Activated naive CD8-positive, alpha-beta T cell treated with anti-CD3 and anti-CD28 coated beads, Interleukin-2, amount 50 U/mL, for 24 hours (primary cell): ENCODE results near the gene PAH.

Experiments used
- ATAC-seq: fragments of 150-1000 bp; cut with Tn5 transposase; one replicate; pipeline ENCODE4 v1.10.0; 2021
- DNase-seq: peaks from one replicate; pipeline ENCODE4 v3.0.0; 2021
- H3K27ac Mint-ChIP-seq: one replicate; pipeline ENCODE4 v1.8.0; 2021; ENCODE audit warnings: mild to moderate bottlenecking, mixed read lengths
- H3K27me3 Mint-ChIP-seq: one replicate; pipeline ENCODE4 v1.8.0; 2021; ENCODE audit warnings: mixed read lengths
- H3K36me3 Mint-ChIP-seq: one replicate; pipeline ENCODE4 v1.8.0; 2021; ENCODE audit warnings: low read depth, mixed read lengths
- H3K4me1 Mint-ChIP-seq: one replicate; pipeline ENCODE4 v1.8.0; 2021; ENCODE audit warnings: mixed read lengths
- H3K4me3 Mint-ChIP-seq: one replicate; pipeline ENCODE4 v1.8.0; 2021; ENCODE audit warnings: mild to moderate bottlenecking, moderate library complexity, mixed read lengths
- H3K9me3 Mint-ChIP-seq: one replicate; pipeline ENCODE4 v1.8.0; 2021; ENCODE audit warnings: mixed read lengths

The PAH gene

DNA sequence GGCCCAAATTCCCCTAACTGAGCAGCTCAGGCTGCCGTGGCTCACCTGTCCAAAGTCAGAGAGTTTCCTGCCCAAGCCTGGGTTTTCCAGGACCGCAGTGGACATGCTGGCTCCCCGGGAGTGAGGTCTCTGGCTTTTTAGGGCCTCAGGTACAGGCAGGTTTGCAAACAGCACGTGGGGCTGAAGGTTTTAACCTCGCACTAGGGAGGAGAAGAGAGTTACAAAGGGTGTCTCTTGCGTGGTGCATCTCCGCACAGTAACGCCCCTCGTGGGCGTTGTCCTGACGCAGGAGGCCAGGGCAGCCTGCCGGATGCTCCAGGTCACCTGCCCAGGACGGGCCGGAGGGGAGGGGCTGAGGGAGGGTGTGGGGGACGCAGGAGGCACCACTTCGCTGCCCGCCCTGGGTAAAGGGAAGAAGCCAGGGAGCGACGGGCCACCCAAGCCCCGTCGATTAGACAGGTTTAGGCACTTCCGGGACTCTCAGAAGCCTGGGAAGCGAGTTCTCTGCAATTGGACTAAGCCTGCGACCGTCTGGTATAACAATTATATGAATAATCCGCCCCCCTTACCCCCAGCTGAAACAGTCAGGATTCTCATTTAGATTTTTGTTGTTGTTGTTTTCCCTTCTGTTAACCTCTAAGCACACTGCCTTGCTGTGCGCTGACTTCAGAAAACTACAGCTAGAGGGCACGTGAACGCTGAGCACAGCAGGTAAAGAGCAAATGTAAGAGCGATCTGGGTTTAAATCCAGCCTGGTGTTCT is at the start of gene PAH:
TSS of gene PAH (minus strand) at position 219 of the 762 bp plus-strand sequence. CDS start at position 105, 114 bp downstream.
- no peaks in the 10 kb centered on the region for H3K36me3 Mint-ChIP-seq
- H3K27me3 Mint-ChIP-seq, result peaks cover 18% of the 10 kb centered on the region
- H3K9me3 Mint-ChIP-seq, result no peaks in the 10 kb centered on the region
- DNase-seq (peak; percentile 14), ATAC-seq (peak; percentile 28)
- peak within 1 kb of the TSS; percentile 40 for H3K4me3 Mint-ChIP-seq
- no peak within 1 kb of the TSS for H3K27ac Mint-ChIP-seq
- H3K4me1 Mint-ChIP-seq, result no peaks in the 10 kb centered on the region

DNA sequence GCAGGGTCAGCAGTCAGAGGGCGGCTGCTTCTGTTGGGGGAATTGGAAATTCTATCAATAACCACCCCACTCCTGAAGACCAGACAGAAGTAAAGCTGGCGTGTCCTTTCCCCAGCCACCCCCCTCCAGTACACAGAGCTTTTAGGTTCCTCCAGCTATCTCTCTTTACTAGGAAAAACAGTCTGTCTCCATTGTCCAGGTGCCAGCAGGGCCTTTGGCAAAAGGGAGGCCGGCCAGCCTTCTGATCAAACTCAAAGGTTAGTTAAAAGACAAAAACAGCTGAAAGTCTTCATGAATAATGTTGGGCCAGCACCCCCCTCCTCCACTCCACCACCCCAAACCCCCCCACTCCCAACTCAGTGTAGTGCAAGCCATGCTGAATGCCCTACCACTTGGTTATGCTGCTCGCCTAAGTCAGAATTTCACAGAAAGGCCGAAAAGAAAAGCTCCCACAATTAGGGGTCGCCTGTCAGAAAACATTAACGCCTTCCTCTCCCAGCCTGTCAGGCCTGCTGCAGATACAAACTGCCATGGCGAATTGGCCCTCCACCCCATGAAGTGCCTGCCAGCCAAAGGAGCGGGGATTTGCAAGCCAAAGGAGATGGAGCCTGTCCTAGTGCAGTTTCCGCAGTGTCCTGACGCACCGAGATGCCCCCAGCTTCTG is 49.3 kb upstream of the PAH start:
- Mint-ChIP-seq H3K4me3 (no peak overlapping the region), H3K27me3 (peaks cover 79% of the 10 kb centered on the region), H3K36me3 (peaks cover 7% of the 10 kb centered on the region), H3K4me1 (peaks cover 23% of the 10 kb centered on the region), H3K9me3 (peaks cover 7% of the 10 kb centered on the region), H3K27ac (no peak overlapping the region)
- ATAC-seq (no peak), DNase-seq (no peak)

DNA sequence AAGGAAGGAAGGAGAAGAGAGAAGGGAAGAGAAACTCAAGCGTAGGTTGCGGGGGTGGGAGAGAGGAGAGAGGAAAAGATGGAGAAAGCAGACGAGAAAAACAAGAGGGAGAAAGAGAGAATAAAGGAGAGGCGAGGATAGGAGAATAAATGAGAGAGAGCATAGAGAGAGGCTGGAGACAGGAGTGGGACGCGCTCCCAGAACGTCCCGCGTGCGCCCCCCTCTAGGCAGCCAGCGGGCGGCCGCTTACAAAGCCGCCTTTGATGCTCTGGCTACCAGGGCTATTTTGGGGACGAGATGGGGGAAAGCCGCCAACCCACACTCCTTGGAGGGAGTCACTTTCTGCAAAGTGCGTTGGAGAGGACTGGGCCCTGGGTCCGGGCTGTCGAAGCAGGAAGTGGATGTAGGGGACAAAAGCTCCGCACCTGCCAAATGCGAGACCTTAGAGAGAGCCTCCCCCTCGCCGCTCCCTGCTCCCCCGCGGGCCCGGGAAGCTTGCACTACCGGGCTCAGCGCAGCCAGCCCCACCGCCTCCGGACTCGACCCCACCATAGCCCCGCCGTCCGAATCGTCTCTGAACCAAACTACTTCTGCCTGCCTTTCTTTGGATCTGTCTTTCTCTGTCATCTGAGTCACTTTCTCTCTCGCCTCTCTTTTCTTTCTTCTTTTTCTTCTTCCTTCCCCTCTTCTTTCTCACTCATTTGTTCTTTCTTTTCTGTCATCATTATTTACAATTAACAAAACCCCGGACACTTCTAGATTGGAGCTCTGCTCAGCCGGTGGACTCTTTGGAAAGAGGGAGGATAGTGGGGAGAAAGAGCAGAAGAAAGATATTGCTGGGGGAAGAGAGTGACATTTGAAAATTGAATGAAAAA is 48.5 kb upstream of the PAH start:
- Mint-ChIP-seq H3K4me3 (peak overlapping the region; percentile 68), H3K27ac (no peak overlapping the region), H3K36me3 (peaks cover 7% of the 10 kb centered on the region), H3K9me3 (peaks cover 7% of the 10 kb centered on the region), H3K4me1 (peaks cover 23% of the 10 kb centered on the region), H3K27me3 (peaks cover 88% of the 10 kb centered on the region)
- DNase-seq, result no peak
- ATAC-seq, result no peak

DNA sequence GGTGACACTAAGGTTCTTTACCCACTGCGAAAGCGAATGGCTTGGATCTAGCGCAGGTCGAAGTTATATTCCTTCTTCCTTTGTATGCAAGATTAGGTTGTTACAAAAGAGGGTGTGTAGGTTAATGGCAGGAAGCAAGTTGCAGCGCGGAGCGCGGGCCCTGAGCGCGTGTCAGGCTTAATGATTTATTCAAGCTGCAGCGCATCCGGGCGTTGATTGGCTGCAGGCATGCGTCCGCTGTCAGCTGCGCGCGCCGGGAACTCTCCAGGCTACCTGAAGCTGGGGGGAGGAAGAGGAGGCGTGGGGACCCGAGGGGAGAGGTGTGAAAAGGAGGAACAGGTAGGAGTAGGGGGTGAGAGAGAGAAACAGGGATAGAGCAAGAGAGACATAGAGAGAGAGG is 47.8 kb upstream of the PAH start:
- H3K9me3 Mint-ChIP-seq, result peaks cover 7% of the 10 kb centered on the region
- H3K36me3 Mint-ChIP-seq, result peaks cover 7% of the 10 kb centered on the region
- peaks cover 23% of the 10 kb centered on the region for H3K4me1 Mint-ChIP-seq
- no peak for ATAC-seq
- H3K4me3 Mint-ChIP-seq, result peak overlapping the region; percentile 68
- no peak for DNase-seq
- H3K27ac Mint-ChIP-seq, result no peak overlapping the region
- peaks cover 88% of the 10 kb centered on the region for H3K27me3 Mint-ChIP-seq

DNA sequence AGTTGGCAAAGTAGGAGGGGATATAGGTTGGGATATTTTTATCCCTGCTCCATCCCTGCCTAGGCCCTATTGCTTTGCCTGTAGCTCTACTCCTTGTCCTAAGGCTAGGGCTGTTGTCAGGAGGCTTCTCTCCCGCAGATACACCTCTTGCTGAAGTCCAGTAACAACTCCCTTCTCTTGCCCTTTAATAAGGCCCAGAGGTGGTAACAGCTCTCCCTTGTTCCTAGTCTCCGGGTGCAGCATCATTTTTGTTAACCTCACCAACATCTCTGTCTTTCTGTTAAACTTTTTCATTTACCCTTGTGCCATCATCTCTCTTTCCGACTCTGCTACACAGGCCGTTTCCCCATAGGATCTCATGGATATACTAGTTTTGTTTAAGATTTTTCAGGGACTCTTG is 46.8 kb upstream of the PAH start:
- Mint-ChIP-seq H3K9me3 (peaks cover 7% of the 10 kb centered on the region), H3K4me3 (no peak overlapping the region), H3K36me3 (peaks cover 7% of the 10 kb centered on the region), H3K27ac (no peak overlapping the region), H3K4me1 (peaks cover 25% of the 10 kb centered on the region), H3K27me3 (peaks cover 93% of the 10 kb centered on the region)
- ATAC-seq (no peak), DNase-seq (no peak)

DNA sequence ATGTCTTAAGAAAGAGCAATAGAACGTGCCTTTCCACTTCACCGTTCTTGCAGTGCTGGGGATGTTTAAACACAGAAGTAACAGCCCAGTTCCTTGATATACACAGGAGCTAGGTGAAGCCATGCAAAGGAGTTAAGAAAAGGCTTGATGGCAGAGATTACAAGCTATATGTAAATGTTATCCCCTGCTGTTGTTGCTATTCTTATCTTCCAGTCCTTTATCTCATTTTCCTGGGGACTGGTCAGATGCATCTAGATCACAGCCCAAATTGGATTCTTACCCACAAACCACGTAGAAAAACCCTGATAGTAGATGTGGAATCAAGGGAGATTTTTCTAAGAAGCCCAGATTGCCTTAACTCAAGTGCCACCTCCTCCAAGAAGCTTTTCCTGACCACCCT is 45.9 kb upstream of the PAH start:
- peaks cover 26% of the 10 kb centered on the region for H3K4me1 Mint-ChIP-seq
- no peak overlapping the region for H3K27ac Mint-ChIP-seq
- H3K27me3 Mint-ChIP-seq, result peaks cover 91% of the 10 kb centered on the region
- peaks cover 7% of the 10 kb centered on the region for H3K9me3 Mint-ChIP-seq
- peaks cover 7% of the 10 kb centered on the region for H3K36me3 Mint-ChIP-seq
- DNase-seq (no peak), ATAC-seq (no peak)
- peak overlapping the region; percentile 35 for H3K4me3 Mint-ChIP-seq

DNA sequence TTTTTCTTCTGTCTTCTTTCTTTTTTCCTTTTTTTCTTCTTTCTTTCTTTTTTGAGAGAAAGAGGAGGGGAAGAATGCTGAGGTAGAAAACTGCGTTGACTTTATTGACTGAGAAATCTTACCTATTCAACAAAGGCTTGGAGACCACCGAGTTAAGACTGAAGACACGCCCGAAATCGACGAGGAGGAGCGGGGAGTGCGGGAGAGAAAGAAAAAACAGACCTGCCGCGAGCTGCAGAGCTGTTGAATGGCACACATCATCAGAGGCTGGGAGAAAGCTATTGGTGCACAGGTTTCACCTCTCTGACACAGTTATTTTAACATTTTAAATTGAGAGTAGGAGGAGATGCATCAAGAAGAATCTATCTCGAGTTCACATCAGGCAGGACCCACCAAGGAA is 45.5 kb upstream of the PAH start:
- peaks cover 7% of the 10 kb centered on the region for H3K36me3 Mint-ChIP-seq
- H3K4me1 Mint-ChIP-seq, result peaks cover 30% of the 10 kb centered on the region
- H3K4me3 Mint-ChIP-seq, result peak overlapping the region; percentile 35
- H3K9me3 Mint-ChIP-seq, result peaks cover 7% of the 10 kb centered on the region
- H3K27ac Mint-ChIP-seq, result no peak overlapping the region
- peaks cover 91% of the 10 kb centered on the region for H3K27me3 Mint-ChIP-seq
- no peak for DNase-seq
- peak; percentile 18 for ATAC-seq

DNA sequence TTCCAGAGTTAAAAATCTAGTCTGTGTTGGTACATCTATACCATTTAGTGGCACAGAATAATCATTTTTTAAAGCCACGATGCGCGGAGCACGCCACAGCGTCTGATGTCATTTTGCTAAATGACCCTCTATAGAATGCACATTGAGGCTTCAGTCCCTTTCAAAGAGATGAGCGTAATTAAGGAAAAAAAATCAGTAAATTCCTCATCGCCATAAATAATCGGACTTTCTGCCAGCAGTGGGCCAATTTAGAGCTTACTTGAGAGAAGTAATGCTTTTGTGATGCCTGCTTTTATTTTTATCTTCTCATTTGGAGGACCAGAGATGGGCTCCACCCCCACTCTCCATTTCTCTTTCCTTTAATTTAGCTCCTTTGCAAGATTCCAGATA is 44.4 kb upstream of the PAH start:
- no peak for DNase-seq
- Mint-ChIP-seq H3K4me1 (peaks cover 35% of the 10 kb centered on the region), H3K27me3 (peaks cover 90% of the 10 kb centered on the region)

DNA sequence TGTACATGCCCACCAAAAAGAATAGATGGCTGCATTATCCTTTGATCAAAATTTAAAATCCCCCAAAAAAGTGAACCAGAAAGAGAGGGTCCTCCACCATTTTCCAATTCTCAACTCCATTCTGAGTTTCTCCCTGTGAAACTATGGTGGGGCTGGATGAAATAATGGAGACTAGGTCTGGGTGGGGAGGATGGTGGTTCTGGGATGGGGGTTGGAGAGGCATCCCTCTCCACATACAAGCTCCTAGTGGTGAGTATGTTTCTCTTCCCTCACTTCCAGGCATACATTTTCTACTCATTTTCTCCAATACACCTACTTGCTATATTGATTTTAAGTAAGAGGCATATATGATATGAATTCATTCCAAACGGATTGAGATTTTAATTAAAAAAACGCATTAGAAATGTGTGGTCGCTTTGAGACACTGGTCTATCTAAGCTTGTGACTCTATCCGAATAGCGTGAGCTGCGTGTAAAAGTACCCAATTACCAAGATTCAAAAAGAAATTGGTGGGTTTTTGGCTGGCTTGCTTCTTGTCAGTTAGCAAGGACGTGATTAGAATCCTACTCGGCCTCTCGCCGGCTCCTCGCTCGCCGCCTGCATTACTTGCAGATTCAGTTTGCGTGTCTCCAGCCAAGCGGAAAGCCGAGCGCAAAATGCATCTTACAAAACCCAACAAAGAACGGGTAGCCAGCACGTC is 43.9 kb upstream of the PAH start:
- Mint-ChIP-seq H3K36me3 (peaks cover 7% of the 10 kb centered on the region), H3K27me3 (peaks cover 87% of the 10 kb centered on the region), H3K4me1 (peaks cover 36% of the 10 kb centered on the region), H3K9me3 (peaks cover 7% of the 10 kb centered on the region), H3K4me3 (no peak overlapping the region), H3K27ac (no peak overlapping the region)
- no peak for DNase-seq
- ATAC-seq, result no peak

More for the DNA sequence above, 44.4 kb upstream of the PAH start:
- H3K9me3 Mint-ChIP-seq, result peaks cover 7% of the 10 kb centered on the region
- ATAC-seq, result no peak
- peak overlapping the region; percentile 12 for H3K4me3 Mint-ChIP-seq
- no peak overlapping the region for H3K27ac Mint-ChIP-seq
- H3K36me3 Mint-ChIP-seq, result peaks cover 7% of the 10 kb centered on the region

DNA sequence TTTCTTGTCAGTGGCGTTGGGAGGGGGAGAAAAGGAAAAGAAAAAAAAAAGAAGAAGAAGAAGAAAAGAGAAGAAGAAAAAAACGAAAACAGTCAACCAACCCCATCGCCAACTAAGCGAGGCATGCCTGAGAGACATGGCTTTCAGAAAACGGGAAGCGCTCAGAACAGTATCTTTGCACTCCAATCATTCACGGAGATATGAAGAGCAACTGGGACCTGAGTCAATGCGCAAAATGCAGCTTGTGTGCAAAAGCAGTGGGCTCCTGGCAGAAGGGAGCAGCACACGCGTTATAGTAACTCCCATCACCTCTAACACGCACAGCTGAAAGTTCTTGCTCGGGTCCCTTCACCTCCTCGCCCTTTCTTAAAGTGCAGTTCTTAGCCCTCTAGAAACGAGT is 42.3 kb upstream of the PAH start:
- Mint-ChIP-seq H3K4me1 (peaks cover 30% of the 10 kb centered on the region), H3K36me3 (peaks cover 3% of the 10 kb centered on the region), H3K9me3 (peaks cover 7% of the 10 kb centered on the region), H3K4me3 (peak overlapping the region; percentile 38), H3K27me3 (peaks cover 89% of the 10 kb centered on the region), H3K27ac (no peak overlapping the region)
- ATAC-seq, result no peak
- DNase-seq, result no peak

DNA sequence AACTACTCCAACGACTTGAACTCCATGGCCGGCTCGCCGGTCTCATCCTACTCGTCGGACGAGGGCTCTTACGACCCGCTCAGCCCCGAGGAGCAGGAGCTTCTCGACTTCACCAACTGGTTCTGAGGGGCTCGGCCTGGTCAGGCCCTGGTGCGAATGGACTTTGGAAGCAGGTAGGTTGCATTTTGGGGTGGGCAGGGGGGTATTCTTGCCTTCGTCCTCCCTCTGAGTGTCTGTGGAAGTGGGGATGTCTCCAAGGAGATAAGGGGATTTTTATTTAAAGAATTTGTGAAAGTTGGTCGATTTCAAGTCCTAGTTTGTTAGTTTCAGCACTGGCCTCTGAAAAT is 41.8 kb upstream of the PAH start:
- ATAC-seq (no peak), DNase-seq (no peak)
- peaks cover 32% of the 10 kb centered on the region for H3K4me1 Mint-ChIP-seq
- peak overlapping the region; percentile 38 for H3K4me3 Mint-ChIP-seq
- peaks cover 89% of the 10 kb centered on the region for H3K27me3 Mint-ChIP-seq
- no peak overlapping the region for H3K27ac Mint-ChIP-seq
- peaks cover 1% of the 10 kb centered on the region for H3K9me3 Mint-ChIP-seq
- H3K36me3 Mint-ChIP-seq, result peaks cover under 1% of the 10 kb centered on the region

DNA sequence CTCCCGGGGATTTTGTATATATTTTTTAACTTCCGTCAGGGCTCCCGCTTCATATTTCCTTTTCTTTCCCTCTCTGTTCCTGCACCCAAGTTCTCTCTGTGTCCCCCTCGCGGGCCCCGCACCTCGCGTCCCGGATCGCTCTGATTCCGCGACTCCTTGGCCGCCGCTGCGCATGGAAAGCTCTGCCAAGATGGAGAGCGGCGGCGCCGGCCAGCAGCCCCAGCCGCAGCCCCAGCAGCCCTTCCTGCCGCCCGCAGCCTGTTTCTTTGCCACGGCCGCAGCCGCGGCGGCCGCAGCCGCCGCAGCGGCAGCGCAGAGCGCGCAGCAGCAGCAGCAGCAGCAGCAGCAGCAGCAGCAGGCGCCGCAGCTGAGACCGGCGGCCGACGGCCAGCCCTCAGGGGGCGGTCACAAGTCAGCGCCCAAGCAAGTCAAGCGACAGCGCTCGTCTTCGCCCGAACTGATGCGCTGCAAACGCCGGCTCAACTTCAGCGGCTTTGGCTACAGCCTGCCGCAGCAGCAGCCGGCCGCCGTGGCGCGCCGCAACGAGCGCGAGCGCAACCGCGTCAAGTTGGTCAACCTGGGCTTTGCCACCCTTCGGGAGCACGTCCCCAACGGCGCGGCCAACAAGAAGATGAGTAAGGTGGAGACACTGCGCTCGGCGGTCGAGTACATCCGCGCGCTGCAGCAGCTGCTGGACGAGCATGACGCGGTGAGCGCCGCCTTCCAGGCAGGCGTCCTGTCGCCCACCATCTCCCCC is 41.2 kb upstream of the PAH start:
- peak; percentile 29 for DNase-seq
- peaks cover 37% of the 10 kb centered on the region for H3K4me1 Mint-ChIP-seq

DNA sequence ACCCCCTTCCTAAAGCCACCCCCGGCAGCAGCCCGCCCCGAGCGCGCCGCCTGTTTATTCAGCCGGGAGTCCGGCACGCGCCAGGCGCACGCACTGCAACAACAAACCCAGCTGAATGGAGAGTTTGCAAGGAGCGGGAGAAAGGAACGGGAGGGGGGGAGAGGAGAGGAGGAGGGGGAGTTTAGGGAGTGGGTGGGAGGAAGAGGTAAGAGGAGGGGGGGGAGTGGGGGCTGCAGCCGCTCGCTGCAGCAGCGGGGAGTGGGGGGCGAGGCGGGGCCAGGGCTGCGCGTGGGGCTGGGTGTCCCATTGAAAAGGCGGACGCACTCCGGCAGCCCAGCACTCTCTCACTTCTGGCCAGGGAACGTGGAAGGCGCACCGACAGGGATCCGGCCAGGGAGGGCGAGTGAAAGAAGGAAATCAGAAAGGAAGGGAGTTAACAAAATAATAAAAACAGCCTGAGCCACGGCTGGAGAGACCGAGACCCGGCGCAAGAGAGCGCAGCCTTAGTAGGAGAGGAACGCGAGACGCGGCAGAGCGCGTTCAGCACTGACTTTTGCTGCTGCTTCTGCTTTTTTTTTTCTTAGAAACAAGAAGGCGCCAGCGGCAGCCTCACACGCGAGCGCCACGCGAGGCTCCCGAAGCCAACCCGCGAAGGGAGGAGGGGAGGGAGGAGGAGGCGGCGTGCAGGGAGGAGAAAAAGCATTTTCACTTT is 40.5 kb upstream of the PAH start, which contains the start of gene ASCL1:
TSS of gene ASCL1 (plus strand) at position 336 of the 712 bp plus-strand sequence. CDS start 571 bp downstream, outside the sequence.
- no peaks in the 10 kb centered on the region for H3K9me3 Mint-ChIP-seq
- H3K4me3 Mint-ChIP-seq, result peak within 1 kb of the TSS; percentile 74
- no peak within 1 kb of the TSS for H3K27ac Mint-ChIP-seq
- DNase-seq (no peak), ATAC-seq (no peak)
- H3K4me1 Mint-ChIP-seq, result peaks cover 35% of the 10 kb centered on the region
- no peaks in the 10 kb centered on the region for H3K36me3 Mint-ChIP-seq
- peaks cover 87% of the 10 kb centered on the region for H3K27me3 Mint-ChIP-seq

More for the DNA sequence above, 41.2 kb upstream of the PAH start:
- peaks cover 87% of the 10 kb centered on the region for H3K27me3 Mint-ChIP-seq
- H3K9me3 Mint-ChIP-seq, result no peaks in the 10 kb centered on the region
- no peak overlapping the region for H3K27ac Mint-ChIP-seq
- ATAC-seq, result no peak
- no peaks in the 10 kb centered on the region for H3K36me3 Mint-ChIP-seq
- peak overlapping the region; percentile 74 for H3K4me3 Mint-ChIP-seq
